Measurements from ENCODE around the gene ZBTB14. TPM values are rescaled to one million over a fixed set of nuclear protein-coding genes. Genes with fewer than 3 reads are reported as not detected.

ZBTB14 gene
- total and polyA plus RNA-seq, 12 donors, result 3.7 to 8.6 (median 7.0) TPM

- no peaks in the 10 kb centered on the region for H3K4me1 ChIP-seq
- WGBS, 2 donors, result 49 to 56% methylated on average over 4 of the region's 4 CpGs
- ATAC-seq, result no peak
- H3K9me3 ChIP-seq, result no peaks in the 10 kb centered on the region
- no peak overlapping the region for H3K27ac ChIP-seq
- no peak for DNase-seq
- H3K4me3 ChIP-seq, result no peak overlapping the region
- no peaks in the 10 kb centered on the region for H3K27me3 ChIP-seq
- no peaks in the 10 kb centered on the region for H3K36me3 ChIP-seq
- TF ChIP-seq, protein P1, sequence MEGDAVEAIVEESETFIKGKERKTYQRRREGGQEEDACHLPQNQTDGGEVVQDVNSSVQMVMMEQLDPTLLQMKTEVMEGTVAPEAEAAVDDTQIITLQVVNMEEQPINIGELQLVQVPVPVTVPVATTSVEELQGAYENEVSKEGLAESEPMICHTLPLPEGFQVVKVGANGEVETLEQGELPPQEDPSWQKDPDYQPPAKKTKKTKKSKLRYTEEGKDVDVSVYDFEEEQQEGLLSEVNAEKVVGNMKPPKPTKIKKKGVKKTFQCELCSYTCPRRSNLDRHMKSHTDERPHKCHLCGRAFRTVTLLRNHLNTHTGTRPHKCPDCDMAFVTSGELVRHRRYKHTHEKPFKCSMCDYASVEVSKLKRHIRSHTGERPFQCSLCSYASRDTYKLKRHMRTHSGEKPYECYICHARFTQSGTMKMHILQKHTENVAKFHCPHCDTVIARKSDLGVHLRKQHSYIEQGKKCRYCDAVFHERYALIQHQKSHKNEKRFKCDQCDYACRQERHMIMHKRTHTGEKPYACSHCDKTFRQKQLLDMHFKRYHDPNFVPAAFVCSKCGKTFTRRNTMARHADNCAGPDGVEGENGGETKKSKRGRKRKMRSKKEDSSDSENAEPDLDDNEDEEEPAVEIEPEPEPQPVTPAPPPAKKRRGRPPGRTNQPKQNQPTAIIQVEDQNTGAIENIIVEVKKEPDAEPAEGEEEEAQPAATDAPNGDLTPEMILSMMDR (IDR thresholded peaks at IDR 0.05), result no peak
- intact Hi-C loops (cut with DNase I), result no loop called here
These were observed 22.7 kb upstream of the ZBTB14 start for GRCh38 chr18:5318061-5318700.

- Histone ChIP-seq H3K4me1 (no peaks in the 10 kb centered on the region), H3K4me3 (no peak overlapping the region), H3K36me3 (no peaks in the 10 kb centered on the region), H3K9me3 (no peaks in the 10 kb centered on the region), H3K27me3 (no peaks in the 10 kb centered on the region), H3K27ac (no peak overlapping the region)
- intact Hi-C loops (cut with DNase I), result no loop called here
- no peak for DNase-seq
- TF ChIP-seq, protein P1 (IDR thresholded peaks at IDR 0.05), result no peak
- no peak for ATAC-seq
These were observed 21.7 kb upstream of the ZBTB14 start for GRCh38 chr18:5317186-5317585.

GRCh38 chr18:5315838-5316237, 20.3 kb upstream of the ZBTB14 start:
- H3K4me1 ChIP-seq, result peaks cover 0 to under 1% (median 0%) of the 10 kb centered on the region in 9 donors
- H3K9me3 ChIP-seq, result no peaks in the 10 kb centered on the region
- H3K4me3 ChIP-seq, result no peak overlapping the region
- DNase-seq (no peak), ATAC-seq (no peak)
- TF ChIP-seq, protein P1 (IDR thresholded peaks at IDR 0.05), result no peak
- WGBS, 2 donors, result 74 to 77% methylated on average over 2 of the region's 2 CpGs
- H3K27me3 ChIP-seq, result no peaks in the 10 kb centered on the region
- H3K36me3 ChIP-seq, result no peaks in the 10 kb centered on the region
- intact Hi-C loops (cut with DNase I), result no loop called here
- no peak overlapping the region for H3K27ac ChIP-seq

- no peak for ATAC-seq
- Histone ChIP-seq H3K9me3 (no peaks in the 10 kb centered on the region), H3K4me3 (no peak overlapping the region), H3K36me3 (no peaks in the 10 kb centered on the region), H3K4me1 (peaks cover 0 to 12% (median 0%) of the 10 kb centered on the region in 9 donors), H3K27ac (no peak overlapping the region), H3K27me3 (no peaks in the 10 kb centered on the region)
- WGBS, 2 donors, result 66 to 67% methylated on average over 6 of the region's 6 CpGs
- DNase-seq, result no peak
- intact Hi-C loops (cut with DNase I), result no loop called here
- TF ChIP-seq, protein P1 (IDR thresholded peaks at IDR 0.05), result no peak
These were observed 15.9 kb upstream of the ZBTB14 start for GRCh38 chr18:5311301-5311989.

Measured in heart right ventricle (tissue), 16 donors.